ENCODE data around the gene GRAMD1A.
"Not testable (repeated sequence)": the region's sequence is repeated elsewhere in the genome, so short reads cannot be mapped to it uniquely, and the experiment has no call there.

Gene GRAMD1A

DNA sequence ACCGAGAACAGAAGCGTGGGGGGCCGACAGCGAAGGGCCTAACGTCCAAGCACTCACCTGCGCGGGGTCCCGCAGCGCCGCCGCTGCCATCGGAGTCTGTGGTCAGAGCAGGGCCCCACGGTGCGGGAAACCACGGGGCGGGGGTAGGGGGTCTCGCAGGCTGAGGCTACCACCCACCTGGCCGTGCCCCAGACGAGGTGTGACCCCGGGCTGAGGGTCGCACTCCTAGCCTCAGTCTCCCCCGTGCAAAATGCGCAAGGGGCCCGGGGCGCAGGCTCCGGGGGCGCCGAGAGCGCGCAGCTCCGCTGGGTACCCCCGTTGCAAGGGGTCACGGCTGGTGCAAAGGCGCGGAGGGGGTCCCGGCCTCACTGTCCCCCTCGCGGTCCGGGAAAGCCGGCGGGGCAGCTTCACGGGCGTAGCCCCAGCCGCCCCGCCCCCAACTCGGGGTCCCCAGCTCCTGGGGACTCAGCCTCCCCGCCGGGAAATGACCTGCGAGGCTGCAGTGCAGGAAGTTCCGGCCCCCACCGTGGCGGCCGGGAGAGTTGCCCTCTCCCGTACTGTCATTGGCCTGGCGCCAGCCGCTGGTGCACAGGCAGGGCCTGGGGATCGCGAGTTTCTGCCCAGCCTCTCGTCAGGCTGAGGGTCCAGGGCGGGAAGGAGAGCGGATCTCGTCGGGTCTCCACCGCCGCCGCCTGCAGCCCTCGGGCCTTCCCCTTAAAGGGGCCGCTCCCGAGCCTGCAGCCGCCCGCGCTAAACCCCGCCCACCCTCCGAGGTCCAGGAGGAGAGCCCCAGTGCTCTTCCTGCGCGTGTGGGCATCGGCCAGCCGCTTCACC is 36.3 kb upstream of the GRAMD1A start, which contains the start of gene ZNF792:
Gene ZNF792 (minus strand): TSS at position 657 of the 834 bp plus-strand sequence. CDS start 567 bp downstream, at position 90.
- Histone ChIP-seq H3K36me3 (ENCODE audit: control insufficient read depth, insufficient read depth, low read length) (peaks cover 33% of the 10 kb centered on the region), H3K27ac (ENCODE audit: low read depth, low read length, severe bottlenecking) (peak within 1 kb of the TSS; percentile 87), H3K4me1 (ENCODE audit: control insufficient read depth, insufficient read depth, low read length, poor library complexity, severe bottlenecking) (no peaks in the 10 kb centered on the region), H3K4me3 (ENCODE audit: extremely low read depth, insufficient read depth, low read length, poor library complexity, severe bottlenecking) (peak within 1 kb of the TSS; percentile 84), H3K9me3 (ENCODE audit: control insufficient read depth, low read length) (peaks cover 57% of the 10 kb centered on the region)
- 0% methylated on average over 55 to 71 of the region's 78 CpGs for WGBS, 2 experiments (ENCODE audit: insufficient coverage in 2 of 2)

DNA sequence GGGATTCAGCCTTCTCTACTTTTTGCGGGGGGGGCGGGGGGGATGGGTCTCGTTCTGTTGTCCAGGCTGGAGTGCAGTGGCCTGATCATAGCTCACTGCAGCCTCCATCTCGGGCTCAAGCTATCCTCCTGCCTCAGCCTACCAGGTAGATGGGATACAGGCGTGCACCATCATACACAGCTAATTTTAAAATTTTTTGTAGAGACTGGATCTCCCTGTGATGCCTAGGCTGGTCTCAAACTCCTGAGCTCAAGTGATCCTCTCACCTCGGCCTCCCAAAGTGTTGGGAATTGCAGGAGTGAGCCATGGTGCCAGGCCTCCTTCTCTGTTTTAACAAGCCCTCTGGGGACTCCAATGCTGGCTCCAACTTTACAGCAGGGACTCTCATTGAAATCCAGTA is 35.5 kb upstream of the GRAMD1A start:
- Histone ChIP-seq H3K9me3 (ENCODE audit: control insufficient read depth, low read length) (peaks cover 50% of the 10 kb centered on the region), H3K4me3 (ENCODE audit: extremely low read depth, insufficient read depth, low read length, poor library complexity, severe bottlenecking) (peak overlapping the region; percentile 84), H3K27ac (ENCODE audit: low read depth, low read length, severe bottlenecking) (no peak overlapping the region), H3K36me3 (ENCODE audit: control insufficient read depth, insufficient read depth, low read length) (peaks cover 25% of the 10 kb centered on the region), H3K4me1 (ENCODE audit: control insufficient read depth, insufficient read depth, low read length, poor library complexity, severe bottlenecking) (no peaks in the 10 kb centered on the region)
- 64 to 80% methylated on average over 2 to 5 of the region's 6 CpGs for WGBS, 2 experiments (ENCODE audit: insufficient coverage in 2 of 2)

DNA sequence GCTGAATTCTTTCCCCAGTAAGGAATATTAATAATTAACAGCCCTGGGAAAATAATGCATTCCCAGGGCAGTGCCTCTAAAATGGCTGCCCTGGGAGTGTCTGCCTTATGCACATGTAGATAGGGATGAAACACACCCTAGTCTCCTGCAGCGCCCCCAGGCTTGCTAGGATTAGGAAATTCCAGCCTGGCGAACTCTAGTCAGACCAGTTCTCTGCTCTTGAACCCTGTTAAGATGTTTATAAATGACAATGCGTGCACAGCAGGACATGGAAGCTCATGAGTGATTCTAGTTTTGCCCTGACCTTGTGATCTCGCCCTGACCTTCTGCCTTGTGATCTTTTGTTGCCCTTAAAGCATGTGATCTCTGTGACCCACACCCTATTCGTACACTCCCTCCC is 34.6 kb upstream of the GRAMD1A start:
- peaks cover 44% of the 10 kb centered on the region for H3K9me3 ChIP-seq (ENCODE audit: control insufficient read depth, low read length)
- H3K4me1 ChIP-seq (ENCODE audit: control insufficient read depth, insufficient read depth, low read length, poor library complexity, severe bottlenecking); H3K27ac ChIP-seq (ENCODE audit: low read depth, low read length, severe bottlenecking); H3K4me3 ChIP-seq (ENCODE audit: extremely low read depth, insufficient read depth, low read length, poor library complexity, severe bottlenecking): not testable (repeated sequence)
- peaks cover 16% of the 10 kb centered on the region for H3K36me3 ChIP-seq (ENCODE audit: control insufficient read depth, insufficient read depth, low read length)
- WGBS, 2 experiments (ENCODE audit: insufficient coverage in 2 of 2): 76 to 93% methylated on average over 3 to 4 of the region's 5 CpGs

DNA sequence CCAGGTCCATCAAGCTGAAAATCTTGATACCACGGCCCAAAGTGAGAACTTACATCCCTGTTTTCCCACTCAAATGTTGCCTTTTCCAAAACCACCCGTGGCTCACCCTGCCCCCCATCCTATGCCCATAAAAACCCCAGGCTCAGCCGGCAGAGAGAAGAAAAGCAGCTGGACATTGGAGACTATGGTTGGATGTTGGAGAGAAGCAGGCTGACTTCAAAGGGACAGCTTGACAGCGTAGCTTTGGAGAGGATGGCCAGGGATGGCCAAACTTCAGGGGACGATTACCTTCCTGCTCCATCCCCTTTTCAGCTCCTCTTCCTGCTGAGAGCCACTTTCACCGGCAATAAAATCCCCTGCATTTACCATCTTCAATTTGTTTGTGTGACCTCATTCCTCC is 32.6 kb upstream of the GRAMD1A start:
- H3K4me1 ChIP-seq (ENCODE audit: control insufficient read depth, insufficient read depth, low read length, poor library complexity, severe bottlenecking): no peaks in the 10 kb centered on the region
- H3K9me3 ChIP-seq (ENCODE audit: control insufficient read depth, low read length): peaks cover 24% of the 10 kb centered on the region
- no peak overlapping the region for H3K4me3 ChIP-seq (ENCODE audit: extremely low read depth, insufficient read depth, low read length, poor library complexity, severe bottlenecking)
- 86 to 88% methylated on average over 2 of the region's 6 CpGs for WGBS, 2 experiments (ENCODE audit: insufficient coverage in 2 of 2)
- H3K36me3 ChIP-seq (ENCODE audit: control insufficient read depth, insufficient read depth, low read length): no peaks in the 10 kb centered on the region
- no peak overlapping the region for H3K27ac ChIP-seq (ENCODE audit: low read depth, low read length, severe bottlenecking)

DNA sequence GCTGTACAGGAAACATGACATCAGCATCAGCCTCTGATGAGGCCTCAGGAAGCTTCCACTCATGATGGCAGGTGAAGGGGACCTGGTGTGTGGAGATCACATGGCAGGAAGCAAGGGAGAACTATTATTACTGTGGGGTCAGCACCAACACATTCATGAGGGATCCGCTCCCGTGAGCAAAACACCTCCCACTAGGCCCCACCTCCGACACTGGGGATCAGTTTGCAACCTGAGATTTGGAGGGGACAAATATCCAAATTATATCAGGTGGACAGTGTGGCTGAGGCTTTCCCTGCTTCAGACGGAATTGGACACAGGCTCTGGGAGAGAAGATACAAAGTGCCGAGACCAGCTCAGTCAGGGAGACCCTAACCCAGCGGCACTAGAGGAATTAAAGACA is 30.4 kb upstream of the GRAMD1A start:
- peaks cover 24% of the 10 kb centered on the region for H3K9me3 ChIP-seq (ENCODE audit: control insufficient read depth, low read length)
- 82 to 94% methylated on average over 2 to 4 of the region's 6 CpGs for WGBS, 2 experiments (ENCODE audit: insufficient coverage in 2 of 2)

DNA sequence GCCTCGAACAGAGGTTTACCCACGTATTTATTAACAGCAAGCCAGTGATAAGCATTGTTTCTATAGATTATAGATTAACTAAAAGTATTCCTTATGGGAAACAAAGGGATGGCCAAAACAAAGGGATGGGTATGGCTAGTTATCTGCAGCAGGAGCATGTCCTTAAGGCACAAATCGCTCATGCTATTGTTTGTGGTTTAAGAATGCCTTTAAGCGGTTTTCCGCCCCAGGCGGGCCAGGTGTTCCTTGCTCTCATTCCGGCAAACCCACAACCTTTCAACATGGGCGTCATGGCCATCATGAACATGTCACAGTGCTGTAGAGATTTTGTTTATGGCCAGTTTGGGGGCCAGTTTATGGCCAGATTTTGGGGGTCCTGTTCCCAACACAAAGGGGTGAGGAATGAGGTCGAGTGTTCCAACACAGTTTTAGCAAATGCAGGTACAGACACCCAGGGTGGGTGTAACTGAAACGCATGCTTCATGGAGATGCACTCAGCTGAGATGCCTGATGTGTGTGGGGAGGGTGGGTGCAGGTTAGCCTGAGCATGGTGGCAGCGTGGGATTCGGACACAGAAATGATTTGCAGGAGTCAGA is 29.8 kb upstream of the GRAMD1A start:
- not testable (repeated sequence) for H3K4me3 ChIP-seq (ENCODE audit: extremely low read depth, insufficient read depth, low read length, poor library complexity, severe bottlenecking); H3K27ac ChIP-seq (ENCODE audit: low read depth, low read length, severe bottlenecking); H3K36me3 ChIP-seq (ENCODE audit: control insufficient read depth, insufficient read depth, low read length); H3K4me1 ChIP-seq (ENCODE audit: control insufficient read depth, insufficient read depth, low read length, poor library complexity, severe bottlenecking)
- H3K9me3 ChIP-seq (ENCODE audit: control insufficient read depth, low read length): peaks cover 24% of the 10 kb centered on the region
- 88% methylated on average over 4 to 10 of the region's 12 CpGs for WGBS, 2 experiments (ENCODE audit: insufficient coverage in 2 of 2)

More for the DNA sequence above, 30.4 kb upstream of the GRAMD1A start:
- peaks cover 4% of the 10 kb centered on the region for H3K4me1 ChIP-seq (ENCODE audit: control insufficient read depth, insufficient read depth, low read length, poor library complexity, severe bottlenecking)
- no peak overlapping the region for H3K4me3 ChIP-seq (ENCODE audit: extremely low read depth, insufficient read depth, low read length, poor library complexity, severe bottlenecking)
- H3K27ac ChIP-seq (ENCODE audit: low read depth, low read length, severe bottlenecking): no peak overlapping the region
- H3K36me3 ChIP-seq (ENCODE audit: control insufficient read depth, insufficient read depth, low read length): no peaks in the 10 kb centered on the region

DNA sequence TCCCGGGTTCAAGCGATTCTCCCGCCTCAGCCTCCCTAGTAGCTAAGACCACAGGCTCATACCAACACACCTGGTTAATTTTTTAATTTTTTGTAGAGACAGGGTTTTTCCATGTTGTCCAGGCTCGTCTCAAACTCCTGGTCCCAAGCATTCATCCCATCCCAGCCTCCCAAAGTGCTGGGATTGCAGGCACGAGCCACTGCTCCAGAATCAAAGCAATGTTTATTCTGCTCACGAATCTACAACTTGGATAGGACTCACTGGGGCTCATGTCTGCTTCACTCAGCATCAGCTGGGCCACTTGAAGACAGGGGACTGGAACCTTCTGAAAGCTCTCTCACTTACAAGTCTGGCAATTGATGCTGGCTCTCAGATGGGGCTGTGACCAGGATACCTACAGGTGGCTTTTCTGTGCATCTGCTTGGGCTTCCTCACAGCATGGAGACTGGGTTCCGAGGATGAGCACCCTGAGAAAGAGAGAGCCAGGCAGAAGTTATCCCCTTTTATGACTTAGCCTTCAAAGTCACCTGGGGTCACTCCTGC is 27.9 kb upstream of the GRAMD1A start:
- 82 to 88% methylated on average over 4 of the region's 7 CpGs for WGBS, 2 experiments (ENCODE audit: insufficient coverage in 2 of 2)
- Histone ChIP-seq H3K9me3 (ENCODE audit: control insufficient read depth, low read length) (peaks cover 28% of the 10 kb centered on the region), H3K27ac (ENCODE audit: low read depth, low read length, severe bottlenecking) (no peak overlapping the region), H3K4me1 (ENCODE audit: control insufficient read depth, insufficient read depth, low read length, poor library complexity, severe bottlenecking) (peaks cover 4% of the 10 kb centered on the region), H3K36me3 (ENCODE audit: control insufficient read depth, insufficient read depth, low read length) (no peaks in the 10 kb centered on the region), H3K4me3 (ENCODE audit: extremely low read depth, insufficient read depth, low read length, poor library complexity, severe bottlenecking) (no peak overlapping the region)

DNA sequence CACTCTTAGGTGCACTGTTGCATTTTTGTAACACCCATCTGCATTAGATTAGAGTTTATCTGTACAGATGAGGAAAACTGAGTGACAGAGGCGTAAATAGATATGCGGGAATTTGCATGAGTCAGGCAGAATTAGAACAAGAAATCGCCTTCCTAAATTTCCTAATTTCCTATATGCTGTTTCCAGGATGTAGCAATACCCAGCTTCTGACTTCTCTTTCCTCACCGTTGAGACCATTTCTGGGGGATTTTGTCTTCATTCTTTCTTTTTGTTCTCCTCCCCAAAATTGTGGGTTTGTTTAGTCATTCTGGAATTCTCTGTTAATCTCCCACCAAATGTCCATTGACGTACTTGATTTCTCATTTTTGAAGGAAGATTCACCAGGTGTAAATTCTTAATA is 25.5 kb upstream of the GRAMD1A start:
- H3K4me1 ChIP-seq (ENCODE audit: control insufficient read depth, insufficient read depth, low read length, poor library complexity, severe bottlenecking): peaks cover 4% of the 10 kb centered on the region
- no peaks in the 10 kb centered on the region for H3K36me3 ChIP-seq (ENCODE audit: control insufficient read depth, insufficient read depth, low read length)
- peaks cover 12% of the 10 kb centered on the region for H3K9me3 ChIP-seq (ENCODE audit: control insufficient read depth, low read length)
- no peak overlapping the region for H3K4me3 ChIP-seq (ENCODE audit: extremely low read depth, insufficient read depth, low read length, poor library complexity, severe bottlenecking)
- WGBS, 2 experiments (ENCODE audit: insufficient coverage in 2 of 2): 100% methylated on average over 2 of the region's 5 CpGs; no CpG with 5 or more reads in 1 of the 2 experiments
- no peak overlapping the region for H3K27ac ChIP-seq (ENCODE audit: low read depth, low read length, severe bottlenecking)

DNA sequence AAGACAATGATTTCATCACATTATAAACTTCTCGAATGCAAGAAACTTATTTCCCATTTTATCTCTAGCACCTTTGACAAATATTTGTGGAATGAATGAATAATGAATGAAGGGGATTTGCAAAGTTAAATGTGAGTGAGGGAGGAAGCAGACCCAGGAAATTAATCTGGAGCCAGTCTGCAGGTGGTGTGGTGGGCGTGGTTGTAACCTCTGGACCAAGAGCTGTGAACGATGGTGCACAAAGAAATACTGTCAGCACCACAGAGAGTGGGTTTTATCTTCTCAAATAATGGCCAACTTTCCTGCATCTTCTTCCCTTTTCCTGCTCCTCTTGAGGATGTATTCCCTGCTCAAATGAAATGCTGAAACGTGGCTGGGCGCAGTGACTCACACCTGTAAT is 25.1 kb upstream of the GRAMD1A start:
- 78 to 88% methylated on average over 4 of the region's 5 CpGs for WGBS, 2 experiments (ENCODE audit: insufficient coverage in 2 of 2)
- Histone ChIP-seq H3K4me1 (ENCODE audit: control insufficient read depth, insufficient read depth, low read length, poor library complexity, severe bottlenecking) (peaks cover 4% of the 10 kb centered on the region), H3K9me3 (ENCODE audit: control insufficient read depth, low read length) (peaks cover 9% of the 10 kb centered on the region), H3K4me3 (ENCODE audit: extremely low read depth, insufficient read depth, low read length, poor library complexity, severe bottlenecking) (no peak overlapping the region), H3K36me3 (ENCODE audit: control insufficient read depth, insufficient read depth, low read length) (no peaks in the 10 kb centered on the region), H3K27ac (ENCODE audit: low read depth, low read length, severe bottlenecking) (no peak overlapping the region)

DNA sequence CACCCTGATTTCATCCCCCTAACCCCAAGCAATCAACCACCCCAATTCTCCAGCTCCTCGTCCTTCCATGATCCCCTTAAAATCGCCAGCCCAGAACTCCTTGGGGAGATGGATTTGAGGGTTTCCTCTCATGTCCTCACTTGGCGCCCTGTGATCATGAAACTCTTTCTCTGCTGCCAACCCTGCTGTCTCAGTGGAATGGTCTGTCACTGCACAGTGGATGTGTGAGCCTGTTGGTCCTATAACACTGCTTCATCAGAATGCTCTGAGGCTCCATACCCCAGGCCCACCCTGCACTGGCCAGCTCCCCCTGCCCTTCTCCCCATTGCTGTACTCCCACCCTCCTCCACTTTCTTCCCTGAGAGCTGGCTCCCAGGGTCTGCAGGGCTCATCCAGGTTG is 23.5 kb upstream of the GRAMD1A start:
- Histone ChIP-seq H3K27ac (ENCODE audit: low read depth, low read length, severe bottlenecking) (no peak overlapping the region), H3K4me3 (ENCODE audit: extremely low read depth, insufficient read depth, low read length, poor library complexity, severe bottlenecking) (no peak overlapping the region), H3K9me3 (ENCODE audit: control insufficient read depth, low read length) (peaks cover 9% of the 10 kb centered on the region), H3K4me1 (ENCODE audit: control insufficient read depth, insufficient read depth, low read length, poor library complexity, severe bottlenecking) (peaks cover 4% of the 10 kb centered on the region), H3K36me3 (ENCODE audit: control insufficient read depth, insufficient read depth, low read length) (no peaks in the 10 kb centered on the region)
- WGBS, 2 experiments (ENCODE audit: insufficient coverage in 2 of 2): 96% methylated on average over 2 of the region's 3 CpGs; no CpG with 5 or more reads in 1 of the 2 experiments
